HUES48 (cell line): ENCODE measurements around the gene KLK11.

ENCODE experiments used
- H3K27ac ChIP-seq: one replicate; pipeline ENCODE4 v1.7.0; 2013; ENCODE audit warnings: low read depth, low read length, inconsistent platforms
- H3K27me3 ChIP-seq: 2 replicates; pipeline ENCODE4 v1.6.1; 2013; ENCODE audit warnings: mild to moderate bottlenecking, low read length; ENCODE audit not compliant: control insufficient read depth, insufficient read depth
- H3K36me3 ChIP-seq: 2 replicates; pipeline ENCODE4 v1.6.1; 2013; ENCODE audit warnings: low read length; ENCODE audit not compliant: control insufficient read depth, insufficient read depth
- H3K4me1 ChIP-seq: 2 replicates; pipeline ENCODE4 v1.6.1; 2013; ENCODE audit warnings: mild to moderate bottlenecking, low read length; ENCODE audit not compliant: control insufficient read depth, insufficient read depth
- H3K4me3 ChIP-seq: 2 replicates; pipeline ENCODE4 v1.5.1; 2013; ENCODE audit warnings: mild to moderate bottlenecking, low read depth, low read length
- H3K9ac ChIP-seq: 2 replicates; pipeline ENCODE4 v1.6.1; 2013; ENCODE audit warnings: mild to moderate bottlenecking, low read depth, low read length, moderate library complexity
- H3K9me3 ChIP-seq: 2 replicates; pipeline ENCODE4 v1.6.1; 2013; ENCODE audit warnings: low read length; ENCODE audit not compliant: control insufficient read depth, insufficient read depth

KLK11 gene

DNA sequence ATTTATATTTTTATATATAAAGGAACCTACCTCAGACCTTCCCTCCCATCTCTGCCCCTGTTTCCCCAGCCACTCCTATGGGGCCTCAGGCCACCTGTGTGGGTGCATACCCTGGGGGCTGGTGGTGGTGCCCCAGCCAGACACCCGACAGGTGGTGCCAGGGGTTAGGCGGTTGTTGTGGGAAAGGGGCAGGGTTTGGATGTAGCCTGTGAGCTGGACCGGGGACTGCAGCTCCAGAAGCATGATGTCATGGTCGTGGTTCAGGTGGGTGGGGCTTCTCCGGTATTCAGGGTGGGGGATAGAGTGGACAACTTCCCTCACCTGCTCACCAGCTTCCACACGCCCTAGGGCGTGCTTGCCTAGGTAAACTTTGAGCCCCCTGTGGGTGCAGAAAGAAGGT, 33.3 kb upstream of the KLK11 start:
- H3K9me3 ChIP-seq = no peaks in the 10 kb centered on the region
- H3K4me1 ChIP-seq = no peaks in the 10 kb centered on the region
- H3K9ac ChIP-seq = no peak overlapping the region
- no peak overlapping the region for H3K4me3 ChIP-seq
- H3K36me3 ChIP-seq = no peaks in the 10 kb centered on the region
- no peaks in the 10 kb centered on the region for H3K27me3 ChIP-seq
- H3K27ac ChIP-seq = no peak overlapping the region

DNA sequence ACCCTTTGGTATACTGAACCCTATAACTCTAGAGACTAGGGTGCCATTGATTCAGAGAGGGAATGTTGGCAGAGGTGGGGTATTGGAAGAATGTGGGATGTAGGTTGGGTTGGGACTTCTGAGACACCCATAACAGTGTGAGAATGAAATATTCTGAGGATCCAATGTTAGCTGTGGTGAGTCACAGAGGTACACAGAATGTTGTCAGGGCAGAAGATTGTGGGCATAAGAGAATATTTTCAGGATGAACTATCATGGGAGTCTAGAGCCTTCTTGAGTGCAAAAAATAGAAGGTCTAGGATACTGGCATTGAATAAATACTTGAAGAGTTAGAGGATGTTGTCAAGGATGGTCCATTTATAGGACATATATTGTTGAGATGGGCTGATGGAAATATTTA, 29.4 kb upstream of the KLK11 start:
- Histone ChIP-seq H3K9me3 (no peaks in the 10 kb centered on the region), H3K27ac (no peak overlapping the region), H3K4me3 (no peak overlapping the region), H3K4me1 (no peaks in the 10 kb centered on the region), H3K36me3 (no peaks in the 10 kb centered on the region), H3K9ac (no peak overlapping the region), H3K27me3 (no peaks in the 10 kb centered on the region)

- Histone ChIP-seq H3K27me3 (no peaks in the 10 kb centered on the region), H3K9ac (no peak overlapping the region), H3K4me1 (peaks cover 12% of the 10 kb centered on the region; the same call in 1 of the 2 replicates), H3K36me3 (no peaks in the 10 kb centered on the region), H3K27ac (peak overlapping the region; percentile 88), H3K9me3 (no peaks in the 10 kb centered on the region), H3K4me3 (no peak overlapping the region)
Measured at GRCh38 chr19:51047031-51047335, 20.6 kb upstream of the KLK11 start.

DNA sequence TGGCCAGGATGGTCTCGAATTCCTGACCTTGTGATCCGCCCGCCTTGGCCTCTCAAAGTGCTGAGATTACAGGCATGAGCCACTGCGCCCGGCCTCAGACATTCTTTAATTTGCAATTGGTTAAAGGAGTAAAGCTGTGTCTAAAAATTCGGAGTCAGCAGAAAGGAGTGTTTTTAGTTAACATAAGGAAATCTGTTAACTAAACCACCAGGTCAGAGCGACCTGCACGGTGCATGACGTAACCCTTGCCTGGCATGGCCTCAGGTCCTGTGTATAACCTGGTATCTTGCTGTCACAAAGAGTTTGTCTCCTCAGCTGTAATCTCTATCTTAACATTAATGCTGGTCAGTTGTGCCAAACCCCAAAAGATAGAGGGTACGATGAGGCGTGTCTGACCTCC, 17.9 kb upstream of the KLK11 start:
- H3K4me3 ChIP-seq = no peak overlapping the region
- no peaks in the 10 kb centered on the region for H3K36me3 ChIP-seq
- H3K4me1 ChIP-seq = peaks cover 12% of the 10 kb centered on the region; the same call in 1 of the 2 replicates
- no peak overlapping the region for H3K9ac ChIP-seq
- H3K27me3 ChIP-seq = no peaks in the 10 kb centered on the region
- no peaks in the 10 kb centered on the region for H3K9me3 ChIP-seq
- H3K27ac ChIP-seq = no peak overlapping the region

- no peaks in the 10 kb centered on the region for H3K27me3 ChIP-seq
Measured at GRCh38 chr19:51043497-51043896, 17.1 kb upstream of the KLK11 start.

DNA sequence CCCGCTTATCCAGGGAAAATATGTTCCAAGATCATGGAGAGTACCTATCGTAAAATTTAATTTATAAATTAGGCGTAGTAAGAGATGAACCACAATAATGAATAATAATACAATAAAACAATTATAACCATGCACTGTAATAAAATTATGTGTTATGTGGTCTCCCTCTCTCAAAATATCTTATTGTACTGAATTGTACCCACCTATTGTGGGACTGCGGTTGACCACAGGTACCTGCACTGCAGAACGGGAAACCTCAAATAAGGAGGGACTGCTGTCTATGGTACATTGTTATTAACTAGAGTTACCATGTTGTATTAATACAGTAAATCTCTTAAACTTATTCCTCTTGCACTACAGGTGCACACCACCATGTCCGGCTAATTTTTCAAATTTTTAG, 13.7 kb upstream of the KLK11 start:
- H3K9me3 ChIP-seq = no peaks in the 10 kb centered on the region
- no peaks in the 10 kb centered on the region for H3K27me3 ChIP-seq
- H3K4me3 ChIP-seq = no peak overlapping the region
- no peak overlapping the region for H3K9ac ChIP-seq
- H3K4me1 ChIP-seq = peaks cover 2% of the 10 kb centered on the region; the same call in 1 of the 2 replicates
- H3K27ac ChIP-seq = no peak overlapping the region
- no peaks in the 10 kb centered on the region for H3K36me3 ChIP-seq

More at GRCh38 chr19:51043497-51043896, 17.1 kb upstream of the KLK11 start:
- Histone ChIP-seq H3K36me3 (no peaks in the 10 kb centered on the region), H3K9ac (no peak overlapping the region), H3K9me3 (no peaks in the 10 kb centered on the region), H3K4me1 (peaks cover 12% of the 10 kb centered on the region; the same call in 1 of the 2 replicates), H3K4me3 (no peak overlapping the region), H3K27ac (no peak overlapping the region)

DNA sequence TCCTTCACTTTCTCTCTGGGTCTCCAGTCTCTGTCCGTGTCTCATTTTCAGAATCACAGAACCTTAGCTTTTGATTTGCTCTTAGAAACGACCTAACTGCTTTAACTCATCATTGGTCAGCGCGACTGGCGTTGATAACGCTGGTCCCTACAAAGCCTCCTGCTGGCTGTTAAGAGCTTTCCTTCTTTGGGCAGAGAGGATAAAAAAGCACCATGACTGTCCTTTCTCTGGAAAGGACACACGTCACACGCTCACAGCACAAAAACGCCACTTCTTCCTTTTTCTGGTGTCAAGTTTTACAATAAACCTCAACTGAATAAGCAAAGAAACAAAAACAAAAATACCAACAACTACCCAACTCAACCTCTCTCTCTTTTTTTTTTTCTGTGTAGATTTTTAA, 10.1 kb upstream of the KLK11 start:
- H3K27ac ChIP-seq = no peak overlapping the region
- no peaks in the 10 kb centered on the region for H3K36me3 ChIP-seq
- H3K9ac ChIP-seq = no peak overlapping the region
- H3K4me1 ChIP-seq = no peaks in the 10 kb centered on the region
- H3K9me3 ChIP-seq = no peaks in the 10 kb centered on the region
- H3K27me3 ChIP-seq = no peaks in the 10 kb centered on the region
- no peak overlapping the region for H3K4me3 ChIP-seq

DNA sequence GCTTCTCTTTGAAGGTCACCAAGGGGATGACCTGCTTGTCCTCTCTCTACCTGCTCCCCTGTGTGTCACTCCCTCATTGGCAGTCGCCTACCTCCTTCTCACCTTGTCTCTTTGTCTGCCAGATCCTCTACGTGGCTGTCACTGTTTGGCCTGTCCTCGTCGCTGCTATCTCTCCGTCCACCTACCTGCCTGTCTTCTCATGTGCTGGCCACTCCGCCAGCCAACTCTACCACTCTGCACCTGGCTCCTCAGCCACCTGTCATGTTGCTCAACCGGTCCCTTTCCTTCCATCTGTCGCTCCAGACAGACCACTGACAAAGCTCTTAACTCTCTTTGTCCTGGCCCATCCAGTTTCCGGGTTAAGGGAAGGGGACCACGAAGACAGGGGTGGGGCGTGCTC, 8.3 kb upstream of the KLK11 start, which contains the start of gene KLK12:
Gene KLK12 (minus strand): TSS at position 299 of the 400 bp plus-strand sequence. CDS start 381 bp downstream, outside the sequence.
- H3K36me3 ChIP-seq = no peaks in the 10 kb centered on the region
- H3K9me3 ChIP-seq = no peaks in the 10 kb centered on the region
- H3K4me1 ChIP-seq = no peaks in the 10 kb centered on the region
- no peak within 1 kb of the TSS for H3K27ac ChIP-seq
- no peak within 1 kb of the TSS for H3K9ac ChIP-seq
- H3K4me3 ChIP-seq = no peak within 1 kb of the TSS
- no peaks in the 10 kb centered on the region for H3K27me3 ChIP-seq

- H3K27me3 ChIP-seq = no peaks in the 10 kb centered on the region
- H3K4me3 ChIP-seq = no peak overlapping the region
- no peak overlapping the region for H3K9ac ChIP-seq
- H3K4me1 ChIP-seq = peaks cover under 1% of the 10 kb centered on the region; the same call in 1 of the 2 replicates
- no peak overlapping the region for H3K27ac ChIP-seq
- no peaks in the 10 kb centered on the region for H3K36me3 ChIP-seq
- no peaks in the 10 kb centered on the region for H3K9me3 ChIP-seq
Measured at GRCh38 chr19:51031880-51032225, 5.4 kb upstream of the KLK11 start.

DNA sequence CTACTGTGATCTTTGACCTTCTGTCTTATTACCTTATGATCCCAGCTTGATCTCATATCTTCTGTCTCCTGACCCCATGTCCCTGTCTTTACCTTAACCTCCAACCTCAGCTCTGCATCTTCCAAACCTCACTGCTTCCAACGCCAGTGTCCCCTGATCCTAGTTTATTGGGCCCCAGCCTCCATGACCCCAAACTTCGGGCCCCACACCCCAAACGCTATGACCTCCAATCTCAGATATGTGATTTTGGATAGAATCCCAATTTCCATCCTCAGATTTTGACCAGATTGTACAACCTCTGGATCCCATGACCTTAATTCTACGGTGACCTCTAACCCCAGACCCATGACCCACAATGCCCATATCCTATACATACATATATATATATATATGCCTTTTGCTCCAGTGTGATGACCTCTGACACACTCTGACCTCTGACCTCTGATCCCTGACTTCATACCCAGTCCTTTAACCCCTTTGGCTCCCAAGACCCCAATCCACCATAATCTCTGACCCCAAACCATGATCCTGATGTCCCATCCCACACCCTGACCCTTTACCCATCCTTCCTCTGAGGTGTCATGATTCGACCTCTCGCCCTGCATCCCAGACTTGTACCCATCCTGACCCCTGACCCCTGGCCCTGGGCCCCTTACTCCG, 4.9 kb upstream of the KLK11 start:
- Histone ChIP-seq H3K27me3 (no peaks in the 10 kb centered on the region), H3K36me3 (no peaks in the 10 kb centered on the region), H3K4me1 (peaks cover 5% of the 10 kb centered on the region; the same call in 1 of the 2 replicates), H3K9ac (no peak overlapping the region), H3K9me3 (no peaks in the 10 kb centered on the region), H3K27ac (no peak overlapping the region), H3K4me3 (no peak overlapping the region)

DNA sequence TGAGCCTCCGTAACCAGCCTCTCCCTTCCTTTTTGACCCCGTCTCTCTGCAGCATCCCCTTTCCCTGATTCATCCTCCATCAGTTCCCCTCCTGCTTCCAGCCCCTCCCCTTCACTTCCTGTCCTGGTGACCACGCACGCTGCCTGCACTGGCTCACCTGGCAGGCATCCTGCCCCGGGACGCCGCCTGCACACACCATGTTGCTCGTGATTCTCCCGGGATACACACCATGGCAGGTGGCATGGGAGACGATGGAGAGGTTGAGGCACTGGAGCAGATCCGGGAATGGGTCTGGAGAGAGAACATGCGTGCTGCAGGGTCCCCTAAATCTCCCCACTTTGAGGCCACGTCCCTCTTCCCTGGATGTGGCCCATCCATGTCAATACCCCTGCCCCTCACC, 4.2 kb upstream of the KLK11 start:
- Histone ChIP-seq H3K27ac (no peak overlapping the region), H3K9me3 (no peaks in the 10 kb centered on the region), H3K27me3 (no peaks in the 10 kb centered on the region)

More for the DNA sequence above, 4.2 kb upstream of the KLK11 start:
- Histone ChIP-seq H3K4me3 (no peak overlapping the region), H3K36me3 (no peaks in the 10 kb centered on the region), H3K4me1 (peaks cover 9% of the 10 kb centered on the region; the same call in 1 of the 2 replicates), H3K9ac (no peak overlapping the region)
